Endothelial cell of umbilical vein (primary cell): ENCODE data around the gene DNAJC11.

Source experiments
- EZH2 ChIP-seq: IDR thresholded peaks from 2 replicates; pipeline ENCODE4 v1.6.1; 2012; ENCODE audit warnings: borderline replicate concordance, low read depth, mild to moderate bottlenecking, moderate library complexity, low read length, inconsistent platforms; ENCODE audit not compliant: severe bottlenecking
- JUN ChIP-seq: IDR thresholded peaks from 2 replicates; pipeline ENCODE4 v1.6.1; 2011; ENCODE audit warnings: borderline replicate concordance, low read depth; ENCODE audit not compliant: insufficient read length, insufficient read depth
- POLR2A ChIP-seq: IDR thresholded peaks from 2 replicates; pipeline ENCODE4 v1.6.1; 2012; ENCODE audit warnings: low read depth, mild to moderate bottlenecking, control low read depth, low read length
- TF ChIP-seq, protein P1 (sequence below), 2 donors: IDR thresholded peaks; 1 replicate in 1 of 2; 2 replicates in 1 of 2; pipeline ENCODE4 v1.5.1; 2011; ENCODE audit warnings: low read length in 2 of 2, mild to moderate bottlenecking in 2 of 2, moderate library complexity in 2 of 2, control low read depth in 1 of 2, inconsistent platforms in 1 of 2, low read depth in 1 of 2; ENCODE audit not compliant: insufficient read depth in 1 of 2; ENCODE audit errors: extremely low read depth in 1 of 2
- TF ChIP-seq, protein P2 (sequence below): IDR thresholded peaks from 2 replicates; pipeline ENCODE4 v1.6.1; 2011; ENCODE audit not compliant: insufficient read depth, insufficient read length

DNA sequence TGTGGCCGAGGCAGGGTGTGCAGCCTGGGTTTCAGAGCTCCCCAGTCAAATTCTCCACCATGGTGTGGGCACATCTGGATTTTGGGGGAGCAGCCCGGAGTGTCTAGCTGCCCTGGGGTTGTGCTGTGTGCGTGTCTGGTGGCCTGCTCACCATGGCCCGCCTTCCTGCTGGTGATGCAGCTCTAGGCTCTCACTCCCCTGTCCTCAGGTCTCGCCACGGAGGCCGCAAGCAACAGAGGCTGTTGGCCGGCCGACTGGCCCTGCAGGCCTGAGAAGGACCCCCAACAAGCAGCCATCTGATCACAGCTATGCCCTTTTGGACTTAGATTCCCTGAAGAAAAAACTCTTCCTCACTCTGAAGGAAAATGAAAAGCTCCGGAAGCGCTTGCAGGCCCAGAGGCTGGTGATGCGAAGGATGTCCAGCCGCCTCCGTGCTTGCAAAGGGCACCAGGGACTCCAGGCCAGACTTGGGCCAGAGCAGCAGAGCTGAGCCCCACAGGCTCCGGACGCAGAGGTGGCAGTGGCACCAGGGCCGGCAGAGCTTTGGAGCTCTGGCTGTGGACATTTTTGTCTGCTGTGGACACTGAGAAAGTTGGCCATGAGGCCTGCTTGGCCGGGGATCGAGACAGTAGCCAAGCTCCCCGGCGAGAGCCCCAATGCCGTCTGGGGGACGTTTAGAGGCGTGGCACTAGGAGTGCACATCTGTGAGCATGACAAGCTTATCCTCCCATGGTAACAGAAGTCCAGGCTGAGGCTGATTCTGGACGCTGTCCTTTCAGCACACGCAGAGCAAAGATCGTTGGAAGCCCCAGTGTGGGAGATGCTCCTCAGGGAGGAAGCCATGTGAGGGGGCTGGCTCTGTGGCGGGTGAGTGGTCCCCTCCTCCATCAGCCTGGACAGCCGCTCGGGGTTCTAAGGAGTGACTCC lies 68.8 kb downstream of the DNAJC11 start:
- TF ChIP-seq, protein P1, sequence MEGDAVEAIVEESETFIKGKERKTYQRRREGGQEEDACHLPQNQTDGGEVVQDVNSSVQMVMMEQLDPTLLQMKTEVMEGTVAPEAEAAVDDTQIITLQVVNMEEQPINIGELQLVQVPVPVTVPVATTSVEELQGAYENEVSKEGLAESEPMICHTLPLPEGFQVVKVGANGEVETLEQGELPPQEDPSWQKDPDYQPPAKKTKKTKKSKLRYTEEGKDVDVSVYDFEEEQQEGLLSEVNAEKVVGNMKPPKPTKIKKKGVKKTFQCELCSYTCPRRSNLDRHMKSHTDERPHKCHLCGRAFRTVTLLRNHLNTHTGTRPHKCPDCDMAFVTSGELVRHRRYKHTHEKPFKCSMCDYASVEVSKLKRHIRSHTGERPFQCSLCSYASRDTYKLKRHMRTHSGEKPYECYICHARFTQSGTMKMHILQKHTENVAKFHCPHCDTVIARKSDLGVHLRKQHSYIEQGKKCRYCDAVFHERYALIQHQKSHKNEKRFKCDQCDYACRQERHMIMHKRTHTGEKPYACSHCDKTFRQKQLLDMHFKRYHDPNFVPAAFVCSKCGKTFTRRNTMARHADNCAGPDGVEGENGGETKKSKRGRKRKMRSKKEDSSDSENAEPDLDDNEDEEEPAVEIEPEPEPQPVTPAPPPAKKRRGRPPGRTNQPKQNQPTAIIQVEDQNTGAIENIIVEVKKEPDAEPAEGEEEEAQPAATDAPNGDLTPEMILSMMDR (IDR thresholded peaks at IDR 0.05; ENCODE audit: extremely low read depth in 1 of 2, insufficient read depth in 1 of 2, low read depth in 1 of 2, low read length in 2 of 2): no peak
- TF ChIP-seq JUN: no peak
- TF ChIP-seq EZH2: no peak
- TF ChIP-seq, protein P2, sequence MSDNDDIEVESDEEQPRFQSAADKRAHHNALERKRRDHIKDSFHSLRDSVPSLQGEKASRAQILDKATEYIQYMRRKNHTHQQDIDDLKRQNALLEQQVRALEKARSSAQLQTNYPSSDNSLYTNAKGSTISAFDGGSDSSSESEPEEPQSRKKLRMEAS: no peak
- no peak for TF ChIP-seq POLR2A
